HL-60 (cell line): ENCODE data around the gene C22orf39.

Experiments used
- DNase-seq, 2 experiments: peaks; one replicate each; pipeline ENCODE4 v3.0.0-alpha.2; 2010 to 2020; ENCODE audit warnings: low read depth in 1 of 2, low spot score in 1 of 2
- H3K27ac ChIP-seq: fragments of 250-450 bp; sonication (Bioruptor Pico); replicated peaks from 2 replicates; pipeline ENCODE4 v1.5.1; 2020; ENCODE audit warnings: mild to moderate bottlenecking, moderate library complexity
- H3K27me3 ChIP-seq: fragments of 250-450 bp; sonication (Bioruptor Pico); 2 replicates; pipeline ENCODE4 v1.5.1; 2021; ENCODE audit warnings: mild to moderate bottlenecking, moderate library complexity; ENCODE audit not compliant: insufficient read depth, poor library complexity, severe bottlenecking
- H3K4me3 ChIP-seq: replicated peaks from 2 replicates; pipeline ENCODE4 v1.5.1; 2011; ENCODE audit warnings: mild to moderate bottlenecking, control low read depth, low read length; ENCODE audit not compliant: insufficient read depth
- GABPA ChIP-seq: IDR thresholded peaks from 2 replicates; pipeline ENCODE4 v1.6.1; 2012; ENCODE audit warnings: low read depth
- POLR2AphosphoS5 ChIP-seq: IDR thresholded peaks from 2 replicates; pipeline ENCODE4 v1.6.1; 2012; ENCODE audit warnings: low read depth
- SPI1 ChIP-seq: IDR thresholded peaks from 2 replicates; pipeline ENCODE4 v1.6.1; 2012; ENCODE audit warnings: low read depth, mild to moderate bottlenecking, borderline replicate concordance
- TF ChIP-seq, protein P1 (sequence below): IDR thresholded peaks from one replicate; pipeline ENCODE4 v1.5.1; 2011; ENCODE audit warnings: low read length, control low read depth, inconsistent platforms; ENCODE audit not compliant: insufficient read depth
- TF ChIP-seq, protein P2 (sequence below): IDR thresholded peaks from 2 replicates; pipeline ENCODE4 v1.6.1; 2012; ENCODE audit warnings: low read depth; ENCODE audit not compliant: insufficient replicate concordance

The C22orf39 gene

DNA sequence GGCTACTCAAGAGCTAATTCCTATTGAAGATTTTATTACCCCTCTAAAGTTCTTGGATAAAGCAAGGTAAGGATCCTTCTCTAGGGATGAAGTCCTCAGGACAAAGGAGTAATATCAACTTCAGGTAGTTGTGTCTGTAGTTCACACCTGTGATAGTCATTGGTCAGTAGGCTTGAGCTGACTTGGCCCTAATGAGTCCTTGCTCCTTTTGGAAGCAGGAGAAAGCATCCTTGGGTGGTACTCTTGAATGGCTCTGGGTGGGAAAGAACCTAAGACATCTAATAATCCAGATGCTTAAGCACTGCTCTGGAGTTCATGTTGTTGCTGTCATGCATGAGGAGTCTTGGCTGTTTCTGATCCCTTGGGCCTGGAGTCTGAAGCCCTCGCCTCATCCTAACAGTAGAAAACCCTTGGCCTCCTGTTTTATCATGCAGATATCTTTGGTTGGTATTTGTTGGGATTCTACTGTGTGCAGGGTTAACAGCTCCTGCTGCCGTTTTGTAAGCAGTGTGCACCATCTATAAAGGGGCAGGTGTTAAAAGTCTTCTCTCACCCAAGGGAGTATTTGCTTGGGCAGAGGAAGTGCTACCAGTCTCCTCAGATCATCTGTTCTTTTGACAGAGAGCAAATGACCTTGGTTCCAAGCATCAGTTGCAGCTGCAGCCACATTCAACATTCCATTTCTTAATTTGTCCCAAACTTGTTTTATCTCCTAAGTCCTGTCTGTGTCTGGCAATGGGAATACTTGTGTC is 12.5 kb downstream of the C22orf39 start:
- Histone ChIP-seq H3K4me3 (no peak overlapping the region), H3K27me3 (no peaks in the 10 kb centered on the region), H3K27ac (no peak overlapping the region)
- no peak for DNase-seq
- TF ChIP-seq POLR2AphosphoS5 (no peak), SPI1 (no peak), GABPA (no peak)
- TF ChIP-seq, protein P1, sequence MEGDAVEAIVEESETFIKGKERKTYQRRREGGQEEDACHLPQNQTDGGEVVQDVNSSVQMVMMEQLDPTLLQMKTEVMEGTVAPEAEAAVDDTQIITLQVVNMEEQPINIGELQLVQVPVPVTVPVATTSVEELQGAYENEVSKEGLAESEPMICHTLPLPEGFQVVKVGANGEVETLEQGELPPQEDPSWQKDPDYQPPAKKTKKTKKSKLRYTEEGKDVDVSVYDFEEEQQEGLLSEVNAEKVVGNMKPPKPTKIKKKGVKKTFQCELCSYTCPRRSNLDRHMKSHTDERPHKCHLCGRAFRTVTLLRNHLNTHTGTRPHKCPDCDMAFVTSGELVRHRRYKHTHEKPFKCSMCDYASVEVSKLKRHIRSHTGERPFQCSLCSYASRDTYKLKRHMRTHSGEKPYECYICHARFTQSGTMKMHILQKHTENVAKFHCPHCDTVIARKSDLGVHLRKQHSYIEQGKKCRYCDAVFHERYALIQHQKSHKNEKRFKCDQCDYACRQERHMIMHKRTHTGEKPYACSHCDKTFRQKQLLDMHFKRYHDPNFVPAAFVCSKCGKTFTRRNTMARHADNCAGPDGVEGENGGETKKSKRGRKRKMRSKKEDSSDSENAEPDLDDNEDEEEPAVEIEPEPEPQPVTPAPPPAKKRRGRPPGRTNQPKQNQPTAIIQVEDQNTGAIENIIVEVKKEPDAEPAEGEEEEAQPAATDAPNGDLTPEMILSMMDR = no peak
- TF ChIP-seq, protein P2, sequence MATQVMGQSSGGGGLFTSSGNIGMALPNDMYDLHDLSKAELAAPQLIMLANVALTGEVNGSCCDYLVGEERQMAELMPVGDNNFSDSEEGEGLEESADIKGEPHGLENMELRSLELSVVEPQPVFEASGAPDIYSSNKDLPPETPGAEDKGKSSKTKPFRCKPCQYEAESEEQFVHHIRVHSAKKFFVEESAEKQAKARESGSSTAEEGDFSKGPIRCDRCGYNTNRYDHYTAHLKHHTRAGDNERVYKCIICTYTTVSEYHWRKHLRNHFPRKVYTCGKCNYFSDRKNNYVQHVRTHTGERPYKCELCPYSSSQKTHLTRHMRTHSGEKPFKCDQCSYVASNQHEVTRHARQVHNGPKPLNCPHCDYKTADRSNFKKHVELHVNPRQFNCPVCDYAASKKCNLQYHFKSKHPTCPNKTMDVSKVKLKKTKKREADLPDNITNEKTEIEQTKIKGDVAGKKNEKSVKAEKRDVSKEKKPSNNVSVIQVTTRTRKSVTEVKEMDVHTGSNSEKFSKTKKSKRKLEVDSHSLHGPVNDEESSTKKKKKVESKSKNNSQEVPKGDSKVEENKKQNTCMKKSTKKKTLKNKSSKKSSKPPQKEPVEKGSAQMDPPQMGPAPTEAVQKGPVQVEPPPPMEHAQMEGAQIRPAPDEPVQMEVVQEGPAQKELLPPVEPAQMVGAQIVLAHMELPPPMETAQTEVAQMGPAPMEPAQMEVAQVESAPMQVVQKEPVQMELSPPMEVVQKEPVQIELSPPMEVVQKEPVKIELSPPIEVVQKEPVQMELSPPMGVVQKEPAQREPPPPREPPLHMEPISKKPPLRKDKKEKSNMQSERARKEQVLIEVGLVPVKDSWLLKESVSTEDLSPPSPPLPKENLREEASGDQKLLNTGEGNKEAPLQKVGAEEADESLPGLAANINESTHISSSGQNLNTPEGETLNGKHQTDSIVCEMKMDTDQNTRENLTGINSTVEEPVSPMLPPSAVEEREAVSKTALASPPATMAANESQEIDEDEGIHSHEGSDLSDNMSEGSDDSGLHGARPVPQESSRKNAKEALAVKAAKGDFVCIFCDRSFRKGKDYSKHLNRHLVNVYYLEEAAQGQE = no peak

DNA sequence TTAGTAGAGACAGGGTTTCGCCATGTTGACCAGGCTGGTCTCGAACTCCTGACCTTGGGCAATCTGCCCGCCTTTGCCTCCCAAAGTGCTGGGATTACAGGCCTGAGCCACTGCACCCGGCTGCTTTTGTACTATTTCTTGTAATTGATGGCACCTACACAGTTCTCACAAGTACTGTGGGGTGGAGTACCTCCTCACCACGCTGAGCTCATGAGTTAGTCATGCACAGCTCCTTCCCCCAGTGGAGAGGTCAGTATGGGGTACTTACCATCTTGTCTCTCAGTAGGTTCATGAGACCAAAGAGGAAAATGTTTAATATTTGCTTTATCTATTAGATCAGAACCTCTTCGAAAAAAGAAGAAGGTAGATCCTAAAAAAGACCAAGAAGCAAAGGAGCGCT is 13.1 kb downstream of the C22orf39 start:
- H3K4me3 ChIP-seq = no peak overlapping the region
- H3K27me3 ChIP-seq = no peaks in the 10 kb centered on the region
- no peak overlapping the region for H3K27ac ChIP-seq
- DNase-seq = no peak
- no peak for TF ChIP-seq POLR2AphosphoS5

DNA sequence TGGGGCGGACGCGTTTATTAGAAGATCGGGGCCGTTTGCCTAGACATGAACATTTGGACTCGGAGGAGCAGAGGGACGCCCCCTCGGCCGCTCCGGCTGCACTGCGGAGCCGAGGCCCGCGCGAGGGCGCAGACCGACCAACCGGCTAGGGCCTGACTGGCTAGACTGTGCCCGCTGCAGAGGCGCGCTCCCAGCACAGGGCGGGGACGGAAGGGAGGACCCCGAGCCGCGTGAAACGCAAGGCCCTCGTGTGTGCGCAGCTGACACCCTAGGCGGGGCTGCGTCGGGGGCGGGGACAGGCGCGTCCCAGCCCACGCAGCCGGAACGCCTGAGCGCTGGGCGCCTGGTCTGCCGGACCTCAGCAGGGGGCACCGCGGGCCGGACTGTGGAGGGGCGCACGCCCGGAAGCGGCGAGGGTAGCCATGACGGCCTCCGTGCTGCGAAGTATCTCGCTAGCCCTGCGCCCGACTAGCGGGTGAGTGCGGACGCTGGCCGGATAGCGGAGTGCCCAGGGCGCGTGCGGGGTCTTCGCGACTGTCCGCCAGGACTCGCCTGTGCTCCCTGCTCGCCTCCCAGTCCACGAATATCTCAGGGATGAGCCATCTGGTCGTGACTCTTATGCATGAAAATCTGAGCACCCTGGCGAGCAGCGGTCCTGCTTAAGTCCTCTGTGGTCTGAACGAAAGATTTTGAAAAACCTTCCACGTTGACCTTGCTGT is 15.2 kb downstream of the C22orf39 start, which contains the start of gene MRPL40:
MRPL40 (plus strand) TSS at position 413 of the 719 bp plus-strand sequence; CDS start at position 423, 10 bp downstream.
- no peaks in the 10 kb centered on the region for H3K27me3 ChIP-seq
- TF ChIP-seq SPI1 (no peak), POLR2AphosphoS5 (peak; percentile 96), GABPA (peak; percentile 97)
- TF ChIP-seq, protein P2 = peak; percentile 63
- TF ChIP-seq, protein P1 = no peak
- H3K4me3 ChIP-seq = peak within 1 kb of the TSS; percentile 90
- peak within 1 kb of the TSS; percentile 98 for H3K27ac ChIP-seq
- peak; percentile 93 to 95 for DNase-seq

DNA sequence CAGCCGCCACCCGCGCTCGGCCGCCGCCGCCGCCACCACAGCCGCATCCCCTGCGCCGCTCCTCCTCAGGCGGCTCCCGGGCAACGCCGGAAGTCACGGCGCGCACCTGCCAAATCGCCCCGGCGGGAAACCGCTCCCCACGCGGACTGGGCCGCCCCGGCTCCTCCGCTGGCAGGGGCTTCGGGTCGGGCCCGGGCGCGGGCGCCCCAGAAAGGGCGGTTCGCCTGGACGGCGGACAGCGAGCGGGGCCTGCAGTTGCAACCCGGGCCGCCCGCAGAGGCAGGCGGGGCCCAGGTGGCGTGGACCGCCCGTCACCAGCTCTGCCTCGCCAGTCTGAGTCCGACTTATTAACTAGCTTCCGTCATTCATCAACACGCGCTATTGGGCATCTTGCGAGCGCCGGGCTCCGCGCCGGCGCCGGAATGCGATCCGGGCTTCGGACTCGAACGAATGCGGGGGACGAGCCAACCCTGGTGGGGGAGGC is 15.8 kb downstream of the C22orf39 start, which contains the start of gene HIRA:
HIRA (minus strand) TSS at position 85 of the 484 bp plus-strand sequence. CDS start 257 bp downstream, outside the sequence.
- no peaks in the 10 kb centered on the region for H3K27me3 ChIP-seq
- DNase-seq = peak; percentile 57 to 84
- peak within 1 kb of the TSS; percentile 90 for H3K4me3 ChIP-seq
- TF ChIP-seq, protein P1 = no peak
- peak; percentile 93 for TF ChIP-seq GABPA
- peak within 1 kb of the TSS; percentile 98 for H3K27ac ChIP-seq
